ENCODE measurements around the gene NDE1. TPM values are rescaled to one million over a fixed set of nuclear protein-coding genes. Genes with fewer than 3 reads are reported as not detected.
A peak's percentile ranks its signal among the peaks of the same experiment; 100 is the strongest.

Gene NDE1
- total RNA-seq, 6 donors from 2014 or later, result 19.5 to 63.9 (median 37.0) TPM

GRCh38 chr16:15635926-15636325, 14.1 kb upstream of the NDE1 start:
- TF ChIP-seq POLR2A (IDR thresholded peaks at IDR 0.05), result no peak
- no peak for TF ChIP-seq CTCF (IDR thresholded peaks at IDR 0.05)
- no peak for TF ChIP-seq EP300 (IDR thresholded peaks at IDR 0.05)
- no peak for TF ChIP-seq POLR2AphosphoS5 (IDR thresholded peaks at IDR 0.05)
- DNase-seq (no peak), ATAC-seq (ENCODE audit: low FRiP score in 2 of 2) (no peak)
- 94 to 95% methylated on average over 8 to 9 of the region's 9 CpGs for WGBS, 2 donors
- peaks cover 7 to 17% (median 11%) of the 10 kb centered on the region in 4 donors for H3K4me1 ChIP-seq
- H3K27me3 ChIP-seq, result no peaks in the 10 kb centered on the region
- no peak overlapping the region for H3K4me3 ChIP-seq
- H3K9me3 ChIP-seq, result no peaks in the 10 kb centered on the region
- H3K27ac ChIP-seq, result peak overlapping the region in 2 of 4 donors; percentile 14 to 26
- H3K36me3 ChIP-seq, result peaks cover 42 to 85% (median 63%) of the 10 kb centered on the region in 4 donors

GRCh38 chr16:15636392-15636873, 13.6 kb upstream of the NDE1 start:
- Histone ChIP-seq H3K9me3 (no peaks in the 10 kb centered on the region), H3K4me3 (no peak overlapping the region), H3K36me3 (peaks cover 42 to 80% (median 58%) of the 10 kb centered on the region in 4 donors), H3K27ac (peak overlapping the region in 2 of 4 donors; percentile 26 to 48), H3K27me3 (no peaks in the 10 kb centered on the region), H3K4me1 (peaks cover 12 to 22% (median 16%) of the 10 kb centered on the region in 4 donors)
- no peak for DNase-seq
- ATAC-seq (ENCODE audit: low FRiP score in 2 of 2), result no peak
- no peak for TF ChIP-seq EP300 (IDR thresholded peaks at IDR 0.05)
- TF ChIP-seq POLR2AphosphoS5 (IDR thresholded peaks at IDR 0.05), result no peak
- no peak for TF ChIP-seq POLR2A (IDR thresholded peaks at IDR 0.05)
- TF ChIP-seq CTCF (IDR thresholded peaks at IDR 0.05), result no peak

GRCh38 chr16:15639061-15639568, 10.9 kb upstream of the NDE1 start:
- DNase-seq, result no peak
- H3K27ac ChIP-seq, result no peak overlapping the region
- WGBS, 2 donors, result 86 to 88% methylated on average over 11 of the region's 11 CpGs
- no peaks in the 10 kb centered on the region for H3K9me3 ChIP-seq
- peaks cover 25 to 36% (median 27%) of the 10 kb centered on the region in 4 donors for H3K4me1 ChIP-seq
- H3K4me3 ChIP-seq, result no peak overlapping the region
- H3K36me3 ChIP-seq, result peaks cover 33 to 53% (median 40%) of the 10 kb centered on the region in 4 donors
- ATAC-seq (ENCODE audit: low FRiP score in 2 of 2), result no peak
- H3K27me3 ChIP-seq, result no peaks in the 10 kb centered on the region
- TF ChIP-seq CTCF (IDR thresholded peaks at IDR 0.05), result no peak
- no peak for TF ChIP-seq EP300 (IDR thresholded peaks at IDR 0.05)
- no peak for TF ChIP-seq POLR2AphosphoS5 (IDR thresholded peaks at IDR 0.05)
- TF ChIP-seq POLR2A (IDR thresholded peaks at IDR 0.05), result no peak

DNA sequence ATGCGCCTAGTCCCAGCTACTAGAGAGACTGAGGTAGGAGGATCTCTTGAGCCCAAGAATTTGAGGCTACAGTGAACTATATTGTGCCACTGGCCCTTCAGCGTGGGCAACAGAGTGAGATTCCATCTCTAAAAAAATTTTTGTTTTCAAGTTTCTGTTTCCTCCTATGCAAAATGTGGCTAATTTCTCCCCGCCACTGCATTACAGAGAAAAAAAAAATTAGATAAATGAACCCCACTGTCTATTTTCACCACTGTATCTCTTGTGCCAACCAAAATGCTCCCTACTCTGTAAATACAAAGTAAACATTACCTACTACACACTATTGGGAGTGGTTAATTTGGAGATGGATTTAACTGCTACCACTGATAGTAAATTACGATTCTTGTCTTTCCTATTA, 9.1 kb upstream of the NDE1 start:
- 71 to 72% methylated on average over 4 of the region's 4 CpGs for WGBS, 2 donors
- Histone ChIP-seq H3K36me3 (peaks cover 22 to 34% (median 25%) of the 10 kb centered on the region in 4 donors), H3K4me1 (peaks cover 25 to 39% (median 27%) of the 10 kb centered on the region in 4 donors), H3K4me3 (peak overlapping the region in 1 of 4 donors; percentile 96), H3K9me3 (no peaks in the 10 kb centered on the region), H3K27ac (peak overlapping the region in 3 of 4 donors; percentile 96 to 99 (median 96)), H3K27me3 (no peaks in the 10 kb centered on the region)
- TF ChIP-seq EP300 (IDR thresholded peaks at IDR 0.05), result no peak
- no peak for TF ChIP-seq POLR2AphosphoS5 (IDR thresholded peaks at IDR 0.05)
- TF ChIP-seq CTCF (IDR thresholded peaks at IDR 0.05), result no peak
- no peak for TF ChIP-seq POLR2A (IDR thresholded peaks at IDR 0.05)
- ATAC-seq (ENCODE audit: low FRiP score in 2 of 2) (no peak), DNase-seq (no peak)
